Lower lobe of right lung (tissue), 2 donors: ENCODE data around the gene HTRA1. TPM values are rescaled to one million over a fixed set of nuclear protein-coding genes. Genes with fewer than 3 reads are reported as not detected.
A peak's percentile ranks its signal among the peaks of the same experiment; 100 is the strongest.

Experiments
- ATAC-seq, 2 donors: fragments of 200-7000 bp; cut with Tn5 transposase; one replicate each; pipeline ENCODE4 v1.9.1; 2020 to 2022; ENCODE audit warnings: mild to moderate bottlenecking in 2 of 2, moderate library complexity in 2 of 2
- DNase-seq: peaks from one replicate; pipeline ENCODE4 v3.0.0-alpha.2; 2020
- H3K27ac ChIP-seq: fragments of 200-600 bp; one replicate; pipeline ENCODE4 v1.8.0; 2022
- H3K27me3 ChIP-seq: fragments of 200-600 bp; one replicate; pipeline ENCODE4 v1.8.0; 2022; ENCODE audit warnings: low read depth
- H3K36me3 ChIP-seq: fragments of 200-600 bp; one replicate; pipeline ENCODE4 v1.8.0; 2022; ENCODE audit warnings: mild to moderate bottlenecking
- H3K4me1 ChIP-seq: fragments of 200-600 bp; one replicate; pipeline ENCODE4 v1.8.0; 2022
- H3K4me3 ChIP-seq: fragments of 200-600 bp; one replicate; pipeline ENCODE4 v1.8.0; 2022; ENCODE audit warnings: mild to moderate bottlenecking
- H3K9me3 ChIP-seq: fragments of 200-600 bp; one replicate; pipeline ENCODE4 v1.8.0; 2022
- intact Hi-C: fragments of 100-400 bp; cut with DNase I; formaldehyde crosslinking; loops from one replicate; pipeline ENCODE4 v1.11.0; 2022
- total RNA-seq: library from RNA; stranded (reverse); fragmentation: NEBNext Ultra II Directional; extraction: Animal tissue kit (Norgen Biotek cat#: 25700); gene quantifications from one replicate; pipeline ENCODE4 v1.2.1, GENCODE V29; 2021
- TF ChIP-seq, protein P1 (sequence below): fragments of 200-600 bp; IDR thresholded peaks from one replicate; pipeline ENCODE4 v1.8.0; 2022; ENCODE audit warnings: antibody characterized with exemption, mild to moderate bottlenecking
- donor health status: DM: no; HTN: yes; CAD: no; lungs with severe emphysema.

Gene HTRA1
- total RNA-seq, 1 donor from 2014 or later, result 45.3 TPM

DNA sequence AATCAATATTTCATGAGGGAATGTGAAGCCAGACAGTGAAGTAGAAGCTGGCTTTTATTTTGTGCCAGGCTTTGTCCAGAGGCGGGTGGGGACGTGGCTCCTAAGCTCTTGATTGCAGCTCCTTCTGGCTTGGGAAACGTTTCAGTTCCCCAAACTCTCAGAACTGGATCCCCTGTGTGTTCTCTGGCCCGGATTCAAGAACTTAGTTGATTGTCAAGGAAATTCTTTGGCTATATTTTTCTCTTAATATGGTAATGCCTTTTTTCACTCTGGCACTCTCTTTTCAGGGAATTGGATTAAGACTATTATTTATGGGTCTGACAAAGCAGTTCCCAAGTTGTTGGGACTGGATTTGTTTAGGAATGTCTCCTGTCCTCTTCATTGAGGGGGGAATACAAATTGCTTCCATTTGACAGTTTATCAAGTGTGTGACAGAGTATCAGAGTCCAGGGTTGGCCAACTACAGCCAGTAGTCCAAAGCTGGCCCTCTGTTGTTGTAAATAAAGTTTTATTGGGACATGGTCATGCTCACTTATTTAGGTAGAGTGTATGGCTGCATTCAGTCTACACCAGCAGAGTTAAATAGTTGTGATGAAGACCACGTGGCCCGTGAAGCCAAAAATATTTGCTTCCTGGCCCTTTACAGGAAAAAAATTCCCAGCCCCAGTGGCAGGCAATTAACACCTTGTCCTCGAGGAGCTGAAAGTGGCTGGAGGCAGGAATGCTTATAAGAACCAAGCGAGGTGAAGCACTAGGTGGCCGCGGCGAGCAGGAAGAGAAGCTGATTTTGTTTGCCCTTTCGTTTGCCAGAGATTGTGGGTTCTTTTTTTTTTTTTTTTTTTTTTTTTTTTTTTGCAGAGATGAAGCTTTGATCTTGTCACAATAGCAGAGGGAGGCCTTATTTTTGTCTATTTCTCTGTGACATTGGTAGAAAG is 34.3 kb downstream of the HTRA1 start:
- DNase-seq, result peak; percentile 70
- H3K4me1 ChIP-seq, result peaks cover 32% of the 10 kb centered on the region
- peak; percentile 45 to 55 for ATAC-seq
- no peak overlapping the region for H3K4me3 ChIP-seq
- no peaks in the 10 kb centered on the region for H3K27me3 ChIP-seq
- no peaks in the 10 kb centered on the region for H3K36me3 ChIP-seq
- TF ChIP-seq, protein P1, sequence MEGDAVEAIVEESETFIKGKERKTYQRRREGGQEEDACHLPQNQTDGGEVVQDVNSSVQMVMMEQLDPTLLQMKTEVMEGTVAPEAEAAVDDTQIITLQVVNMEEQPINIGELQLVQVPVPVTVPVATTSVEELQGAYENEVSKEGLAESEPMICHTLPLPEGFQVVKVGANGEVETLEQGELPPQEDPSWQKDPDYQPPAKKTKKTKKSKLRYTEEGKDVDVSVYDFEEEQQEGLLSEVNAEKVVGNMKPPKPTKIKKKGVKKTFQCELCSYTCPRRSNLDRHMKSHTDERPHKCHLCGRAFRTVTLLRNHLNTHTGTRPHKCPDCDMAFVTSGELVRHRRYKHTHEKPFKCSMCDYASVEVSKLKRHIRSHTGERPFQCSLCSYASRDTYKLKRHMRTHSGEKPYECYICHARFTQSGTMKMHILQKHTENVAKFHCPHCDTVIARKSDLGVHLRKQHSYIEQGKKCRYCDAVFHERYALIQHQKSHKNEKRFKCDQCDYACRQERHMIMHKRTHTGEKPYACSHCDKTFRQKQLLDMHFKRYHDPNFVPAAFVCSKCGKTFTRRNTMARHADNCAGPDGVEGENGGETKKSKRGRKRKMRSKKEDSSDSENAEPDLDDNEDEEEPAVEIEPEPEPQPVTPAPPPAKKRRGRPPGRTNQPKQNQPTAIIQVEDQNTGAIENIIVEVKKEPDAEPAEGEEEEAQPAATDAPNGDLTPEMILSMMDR, result peak; percentile 6
- H3K9me3 ChIP-seq, result no peaks in the 10 kb centered on the region
- no peak overlapping the region for H3K27ac ChIP-seq
- intact Hi-C loops, result no loop called here

DNA sequence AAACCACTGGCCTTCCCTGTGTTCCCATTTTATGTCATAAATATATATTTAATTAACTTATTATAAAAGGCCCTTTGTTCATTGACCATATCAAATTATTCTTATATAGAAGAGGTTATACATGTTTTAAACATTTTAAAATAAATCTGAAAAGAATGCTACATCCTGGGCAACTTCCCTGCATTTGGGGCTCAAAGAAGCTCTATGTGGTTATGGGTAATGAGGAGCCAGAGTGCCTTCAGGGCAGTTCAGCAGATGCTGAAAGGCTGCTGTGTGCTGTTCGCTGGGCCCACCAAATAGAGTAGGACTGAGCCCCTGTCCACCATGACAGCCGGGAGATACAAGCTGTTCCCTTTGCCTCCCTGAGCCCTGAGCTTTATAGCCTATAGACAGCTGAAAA is 35.9 kb downstream of the HTRA1 start:
- intact Hi-C loops, result no loop called here
- DNase-seq, result no peak
- no peak overlapping the region for H3K4me3 ChIP-seq
- H3K4me1 ChIP-seq, result peaks cover 32% of the 10 kb centered on the region
- no peak for ATAC-seq
- H3K9me3 ChIP-seq, result no peaks in the 10 kb centered on the region
- H3K36me3 ChIP-seq, result no peaks in the 10 kb centered on the region
- no peak overlapping the region for H3K27ac ChIP-seq
- H3K27me3 ChIP-seq, result no peaks in the 10 kb centered on the region
- TF ChIP-seq, protein P1, result no peak

DNA sequence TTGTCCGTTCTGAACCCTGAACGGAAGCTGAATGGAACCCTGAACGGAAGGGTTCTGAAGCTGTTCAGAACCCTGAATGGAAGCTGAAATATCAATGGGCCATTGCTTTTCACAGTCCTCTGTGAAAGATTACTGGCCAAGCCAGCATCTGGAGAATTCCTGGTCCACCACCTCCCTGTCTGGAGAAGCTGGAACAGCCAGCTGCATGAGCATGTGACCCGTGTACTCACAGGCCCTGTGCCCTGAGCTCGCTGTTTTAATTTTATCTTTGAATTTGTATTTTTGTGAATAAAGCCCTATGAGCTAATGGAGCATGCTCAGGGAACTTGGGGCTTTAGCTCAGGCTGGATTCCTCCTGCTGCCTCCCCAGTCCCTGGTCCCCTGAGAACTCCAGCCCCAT is 37.2 kb downstream of the HTRA1 start:
- DNase-seq, result no peak
- no peaks in the 10 kb centered on the region for H3K27me3 ChIP-seq
- H3K4me1 ChIP-seq, result peaks cover 32% of the 10 kb centered on the region
- H3K36me3 ChIP-seq, result no peaks in the 10 kb centered on the region
- intact Hi-C loops, result no loop called here
- TF ChIP-seq, protein P1, result no peak
- H3K4me3 ChIP-seq, result no peak overlapping the region
- no peak for ATAC-seq
- no peaks in the 10 kb centered on the region for H3K9me3 ChIP-seq
- H3K27ac ChIP-seq, result no peak overlapping the region

DNA sequence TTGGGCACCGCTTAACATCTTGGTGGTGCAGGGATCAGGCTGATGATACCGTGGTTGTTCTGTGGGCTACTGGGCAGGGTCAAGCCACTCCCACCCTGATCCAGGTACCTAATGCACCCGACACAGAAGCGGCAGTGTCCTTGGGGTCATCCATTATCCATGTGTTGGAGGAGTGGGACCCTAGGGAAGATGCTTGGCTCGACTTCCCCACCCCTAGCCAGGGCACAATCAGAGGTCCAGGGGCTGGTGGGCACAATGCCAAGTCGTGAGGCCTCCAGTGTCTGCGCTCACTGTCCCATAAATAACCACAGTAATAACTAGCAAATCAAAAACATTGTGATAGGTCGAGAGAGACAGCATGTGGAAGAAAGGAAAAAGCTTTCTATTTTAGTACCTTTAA is 37.7 kb downstream of the HTRA1 start:
- H3K9me3 ChIP-seq, result no peaks in the 10 kb centered on the region
- TF ChIP-seq, protein P1, result no peak
- H3K4me3 ChIP-seq, result no peak overlapping the region
- no peaks in the 10 kb centered on the region for H3K36me3 ChIP-seq
- H3K4me1 ChIP-seq, result peaks cover 32% of the 10 kb centered on the region
- ATAC-seq, result no peak
- intact Hi-C loops, result no loop called here
- no peaks in the 10 kb centered on the region for H3K27me3 ChIP-seq
- no peak overlapping the region for H3K27ac ChIP-seq
- DNase-seq, result no peak

DNA sequence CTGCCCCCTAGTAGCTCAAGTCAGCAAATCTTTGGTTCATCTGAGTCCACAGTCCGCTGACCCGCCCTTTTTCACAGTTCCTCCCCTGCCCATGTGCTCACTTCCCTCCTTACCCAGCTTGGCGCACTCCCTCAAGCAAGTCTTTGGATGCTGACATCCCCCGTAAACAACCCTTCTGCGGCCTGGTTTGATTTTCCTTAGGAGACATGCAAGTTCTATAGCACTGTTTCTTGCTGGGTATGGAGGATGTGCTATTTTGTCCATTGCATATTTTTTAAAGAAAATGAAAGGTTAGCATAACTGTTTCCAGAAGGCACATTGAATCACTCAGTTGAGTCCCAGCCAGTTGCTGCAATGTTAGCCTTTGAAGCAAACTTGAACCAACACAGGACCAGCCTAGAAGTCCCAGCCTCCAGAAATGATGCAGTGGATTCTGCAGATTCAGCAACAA is 38.2 kb downstream of the HTRA1 start:
- H3K9me3 ChIP-seq, result no peaks in the 10 kb centered on the region
- intact Hi-C loops, result no loop called here
- TF ChIP-seq, protein P1, result no peak
- DNase-seq (no peak), ATAC-seq (peak; percentile 33 to 34)
- H3K4me3 ChIP-seq, result no peak overlapping the region
- no peak overlapping the region for H3K27ac ChIP-seq
- peaks cover 33% of the 10 kb centered on the region for H3K4me1 ChIP-seq
- no peaks in the 10 kb centered on the region for H3K27me3 ChIP-seq
- no peaks in the 10 kb centered on the region for H3K36me3 ChIP-seq
